ENCODE results near the gene HNF4A. TPM values are rescaled to one million over a fixed set of nuclear protein-coding genes. Genes with fewer than 3 reads are reported as not detected.

The HNF4A gene
- total RNA-seq, 2 donors from 2014 or later: 288 to 346 TPM

DNA sequence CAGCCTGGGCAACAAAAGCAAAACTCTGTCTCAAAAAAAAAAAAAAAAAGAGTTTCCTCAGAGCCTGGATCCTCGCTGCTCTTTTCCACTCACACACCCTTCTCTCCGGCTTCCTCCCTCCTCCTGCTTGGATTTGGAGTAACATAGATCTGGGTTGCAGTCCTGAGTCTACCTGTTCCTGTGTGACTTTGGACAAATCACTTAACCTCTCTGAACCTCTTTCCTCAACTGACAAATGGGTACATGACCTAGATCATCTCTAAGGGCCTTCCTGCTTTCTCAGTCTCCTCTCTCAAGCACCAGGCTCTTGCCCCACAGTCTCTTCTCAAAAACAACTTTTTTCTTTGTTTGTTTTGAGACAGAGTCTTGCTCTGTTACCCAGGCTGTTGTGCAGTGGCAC, 24.3 kb upstream of the HNF4A start:
- Histone ChIP-seq H3K4me1 (no peaks in the 10 kb centered on the region), H3K9ac (ENCODE audit: low read depth in 2 of 2, low read length in 2 of 2) (no peak overlapping the region), H3K9me3 (no peaks in the 10 kb centered on the region), H3K4me3 (no peak overlapping the region), H3K27ac (no peak overlapping the region), H3K27me3 (no peaks in the 10 kb centered on the region), H3K36me3 (no peaks in the 10 kb centered on the region)
- DNase-seq: no peak
- TF ChIP-seq, protein P1, sequence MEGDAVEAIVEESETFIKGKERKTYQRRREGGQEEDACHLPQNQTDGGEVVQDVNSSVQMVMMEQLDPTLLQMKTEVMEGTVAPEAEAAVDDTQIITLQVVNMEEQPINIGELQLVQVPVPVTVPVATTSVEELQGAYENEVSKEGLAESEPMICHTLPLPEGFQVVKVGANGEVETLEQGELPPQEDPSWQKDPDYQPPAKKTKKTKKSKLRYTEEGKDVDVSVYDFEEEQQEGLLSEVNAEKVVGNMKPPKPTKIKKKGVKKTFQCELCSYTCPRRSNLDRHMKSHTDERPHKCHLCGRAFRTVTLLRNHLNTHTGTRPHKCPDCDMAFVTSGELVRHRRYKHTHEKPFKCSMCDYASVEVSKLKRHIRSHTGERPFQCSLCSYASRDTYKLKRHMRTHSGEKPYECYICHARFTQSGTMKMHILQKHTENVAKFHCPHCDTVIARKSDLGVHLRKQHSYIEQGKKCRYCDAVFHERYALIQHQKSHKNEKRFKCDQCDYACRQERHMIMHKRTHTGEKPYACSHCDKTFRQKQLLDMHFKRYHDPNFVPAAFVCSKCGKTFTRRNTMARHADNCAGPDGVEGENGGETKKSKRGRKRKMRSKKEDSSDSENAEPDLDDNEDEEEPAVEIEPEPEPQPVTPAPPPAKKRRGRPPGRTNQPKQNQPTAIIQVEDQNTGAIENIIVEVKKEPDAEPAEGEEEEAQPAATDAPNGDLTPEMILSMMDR (IDR thresholded peaks at IDR 0.05): no peak
- intact Hi-C loops (cut with DNase I): no loop called here

DNA sequence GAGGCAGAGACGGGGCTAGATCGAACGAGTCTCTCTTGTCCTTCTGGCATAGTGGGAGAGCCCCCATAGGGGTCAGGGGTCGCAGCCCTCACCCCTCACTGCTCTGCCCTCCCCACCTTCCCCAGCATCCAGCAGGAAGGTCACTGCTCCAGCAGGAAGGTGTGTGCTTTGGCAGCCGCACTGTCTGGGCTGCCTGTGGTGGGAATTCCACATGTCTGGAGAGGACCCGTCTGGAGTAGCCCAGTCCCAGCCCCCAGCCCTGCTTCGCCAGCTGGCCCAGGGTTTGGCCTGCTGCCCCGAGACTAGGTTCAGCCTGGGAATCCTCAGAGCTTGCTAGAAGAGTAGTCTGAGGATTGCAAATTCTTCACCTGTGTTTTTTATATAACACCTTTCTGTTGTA, 21.2 kb upstream of the HNF4A start:
- intact Hi-C loops (cut with DNase I): no loop called here

DNA sequence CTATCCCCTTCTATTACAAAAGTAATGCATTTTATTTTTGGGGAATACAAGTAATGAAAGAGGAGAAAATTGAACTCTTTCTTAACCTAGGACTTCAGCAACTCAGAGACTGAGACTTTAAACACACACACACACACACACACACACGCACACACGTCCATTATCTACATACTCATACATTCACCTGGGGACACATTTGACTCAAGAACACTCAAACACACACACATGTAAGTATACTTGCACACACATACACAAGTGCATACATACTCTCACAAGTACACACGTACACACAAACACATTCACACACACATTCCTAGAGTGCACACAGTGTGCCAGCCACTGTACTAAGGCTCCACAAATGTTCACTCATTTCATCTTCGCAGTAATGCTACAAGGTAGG, 20.8 kb upstream of the HNF4A start:
- intact Hi-C loops (cut with DNase I): no loop called here
- H3K27me3 ChIP-seq: no peaks in the 10 kb centered on the region

More for the DNA sequence above, 21.2 kb upstream of the HNF4A start:
- H3K9me3 ChIP-seq: no peaks in the 10 kb centered on the region
- no peak overlapping the region for H3K27ac ChIP-seq
- no peak overlapping the region for H3K4me3 ChIP-seq
- H3K4me1 ChIP-seq: no peaks in the 10 kb centered on the region
- H3K27me3 ChIP-seq: no peaks in the 10 kb centered on the region
- no peak for DNase-seq
- no peak overlapping the region for H3K9ac ChIP-seq (ENCODE audit: low read depth in 2 of 2, low read length in 2 of 2)
- H3K36me3 ChIP-seq: no peaks in the 10 kb centered on the region
- TF ChIP-seq, protein P1 (IDR thresholded peaks at IDR 0.05): no peak

DNA sequence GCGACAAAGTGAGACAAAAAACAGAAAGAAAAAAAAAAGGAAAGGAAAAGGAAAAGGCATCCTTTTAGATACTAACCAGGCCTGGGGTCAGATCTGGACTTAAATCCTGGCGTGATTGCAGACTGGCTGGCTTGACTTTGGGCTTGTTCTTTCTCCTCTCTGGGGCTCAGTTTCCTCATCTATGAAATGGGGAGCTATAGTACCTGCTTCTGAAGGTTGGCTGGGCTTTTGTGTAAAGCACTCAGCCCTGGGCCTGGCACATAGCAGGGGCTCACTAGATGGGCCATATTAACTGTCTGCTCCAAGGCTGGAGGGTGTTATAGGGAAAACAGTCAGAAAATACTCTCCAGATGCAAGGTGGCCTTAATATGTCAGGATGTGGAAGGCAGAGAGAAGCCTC, 19.8 kb upstream of the HNF4A start:
- no peaks in the 10 kb centered on the region for H3K27me3 ChIP-seq
- H3K4me1 ChIP-seq: no peaks in the 10 kb centered on the region
- intact Hi-C loops (cut with DNase I): no loop called here
- no peaks in the 10 kb centered on the region for H3K36me3 ChIP-seq
- TF ChIP-seq, protein P1 (IDR thresholded peaks at IDR 0.05): no peak
- DNase-seq: no peak
- no peak overlapping the region for H3K9ac ChIP-seq (ENCODE audit: low read depth in 2 of 2, low read length in 2 of 2)
- H3K9me3 ChIP-seq: no peaks in the 10 kb centered on the region
- H3K27ac ChIP-seq: no peak overlapping the region
- no peak overlapping the region for H3K4me3 ChIP-seq

More for the DNA sequence above, 20.8 kb upstream of the HNF4A start:
- H3K27ac ChIP-seq: no peak overlapping the region
- no peaks in the 10 kb centered on the region for H3K4me1 ChIP-seq
- no peak overlapping the region for H3K4me3 ChIP-seq
- no peaks in the 10 kb centered on the region for H3K9me3 ChIP-seq
- H3K9ac ChIP-seq (ENCODE audit: low read depth in 2 of 2, low read length in 2 of 2): no peak overlapping the region
- H3K36me3 ChIP-seq: no peaks in the 10 kb centered on the region
- no peak for DNase-seq
- TF ChIP-seq, protein P1 (IDR thresholded peaks at IDR 0.05): no peak

DNA sequence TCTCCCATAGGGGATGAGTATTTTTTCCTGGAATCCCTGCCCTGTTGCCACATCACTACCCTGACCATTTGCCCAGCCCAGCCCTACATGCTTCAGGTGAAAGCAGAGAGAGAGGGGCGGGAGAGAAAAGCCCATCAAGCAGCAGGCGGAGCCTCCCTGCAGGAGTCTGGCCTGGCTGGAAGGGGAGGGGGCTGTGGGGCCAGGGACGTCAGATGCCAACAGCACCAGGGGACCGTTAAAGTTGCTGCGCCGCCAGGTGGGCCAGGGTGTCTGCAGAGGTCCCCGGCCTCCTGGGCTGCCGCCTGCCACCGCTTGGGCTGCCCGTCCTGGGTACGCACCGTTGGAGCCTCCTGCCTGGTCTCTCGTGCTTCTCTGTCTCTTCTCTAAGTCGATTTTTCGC, 19.4 kb upstream of the HNF4A start:
- Histone ChIP-seq H3K4me1 (no peaks in the 10 kb centered on the region), H3K27ac (no peak overlapping the region), H3K27me3 (no peaks in the 10 kb centered on the region), H3K36me3 (no peaks in the 10 kb centered on the region), H3K9me3 (no peaks in the 10 kb centered on the region), H3K9ac (ENCODE audit: low read depth in 2 of 2, low read length in 2 of 2) (no peak overlapping the region), H3K4me3 (no peak overlapping the region)
- TF ChIP-seq, protein P1 (IDR thresholded peaks at IDR 0.05): no peak
- intact Hi-C loops (cut with DNase I): no loop called here
- no peak for DNase-seq

All from colonic mucosa (tissue), 4 donors.